SK-N-SH treated with all-trans-retinoic acid at 6 μM for 48 hours (cell line): ENCODE results near the gene FLOT1.

Experiments
- ATAC-seq: fragments of 200-7000 bp; cut with Tn5 transposase; 3 replicates; pipeline ENCODE4 v1.9.1; 2020; ENCODE audit warnings: mild to moderate bottlenecking, moderate library complexity
- ARNTL ChIP-seq: fragments of 450-650 bp; formaldehyde crosslinking; IDR thresholded peaks from 2 replicates; pipeline ENCODE4 v1.5.0; 2020; ENCODE audit warnings: low read depth, mild to moderate bottlenecking, moderate library complexity, borderline replicate concordance
- BACH2 ChIP-seq: fragments of 250-450 bp; sonication (Bioruptor Pico); IDR thresholded peaks from 2 replicates; pipeline ENCODE4 v1.9.0; 2021; ENCODE audit warnings: mild to moderate bottlenecking, borderline replicate concordance
- CREB5 ChIP-seq: fragments of 250-450 bp; sonication (Bioruptor Pico); IDR thresholded peaks from 2 replicates; pipeline ENCODE4 v1.5.1; 2020; ENCODE audit warnings: low read depth, mild to moderate bottlenecking, moderate library complexity
- CSDC2 ChIP-seq: fragments of 250-450 bp; sonication (Bioruptor Pico); IDR thresholded peaks from 2 replicates; pipeline ENCODE4 v1.5.0; 2020; ENCODE audit warnings: mild to moderate bottlenecking, moderate library complexity
- CSRNP3 ChIP-seq: fragments of 250-450 bp; sonication (Bioruptor Pico); IDR thresholded peaks from 2 replicates; pipeline ENCODE4 v1.5.1; 2021; ENCODE audit warnings: mild to moderate bottlenecking, moderate library complexity
- ESRRG ChIP-seq: fragments of 250-450 bp; sonication (Bioruptor Pico); IDR thresholded peaks from 2 replicates; pipeline ENCODE4 v1.6.1; 2021; ENCODE audit warnings: mild to moderate bottlenecking
- GLIS3 ChIP-seq: fragments of 250-450 bp; sonication (Bioruptor Pico); IDR thresholded peaks from 2 replicates; pipeline ENCODE4 v1.5.0; 2020; ENCODE audit warnings: mild to moderate bottlenecking, moderate library complexity
- ISL1 ChIP-seq: fragments of 250-450 bp; sonication (Bioruptor Pico); IDR thresholded peaks from 2 replicates; pipeline ENCODE4 v2.1.2; 2022; ENCODE audit warnings: mild to moderate bottlenecking, moderate library complexity
- OSR1 ChIP-seq: fragments of 250-450 bp; sonication (Bioruptor Pico); IDR thresholded peaks from 2 replicates; pipeline ENCODE4 v1.8.0; 2022; ENCODE audit warnings: moderate library complexity, mild to moderate bottlenecking, inconsistent platforms
- PATZ1 ChIP-seq: fragments of 250-450 bp; sonication (Bioruptor Pico); IDR thresholded peaks from 2 replicates; pipeline ENCODE4 v1.8.0; 2020; ENCODE audit warnings: mild to moderate bottlenecking, moderate library complexity, borderline replicate concordance
- POU6F1 ChIP-seq: fragments of 250-450 bp; sonication (Bioruptor Pico); IDR thresholded peaks from 2 replicates; pipeline ENCODE4 v1.8.0; 2021; ENCODE audit warnings: low read depth, mild to moderate bottlenecking, moderate library complexity, borderline replicate concordance
- PPARA ChIP-seq: fragments of 250-450 bp; sonication (Bioruptor Pico); IDR thresholded peaks from 2 replicates; pipeline ENCODE4 v1.5.0; 2020; ENCODE audit warnings: mild to moderate bottlenecking, borderline replicate concordance
- RARB ChIP-seq: fragments of 250-450 bp; sonication (Bioruptor Pico); IDR thresholded peaks from 2 replicates; pipeline ENCODE4 v1.8.0; 2021; ENCODE audit warnings: mild to moderate bottlenecking, moderate library complexity
- SNAI2 ChIP-seq: fragments of 250-450 bp; sonication (Bioruptor Pico); IDR thresholded peaks from 2 replicates; pipeline ENCODE4 v1.5.0; 2020; ENCODE audit warnings: mild to moderate bottlenecking, moderate library complexity
- TCF4 ChIP-seq: fragments of 250-450 bp; sonication (Bioruptor Pico); IDR thresholded peaks from 2 replicates; pipeline ENCODE4 v1.8.0; 2021; ENCODE audit warnings: mild to moderate bottlenecking, moderate library complexity, borderline replicate concordance
- TOX ChIP-seq: fragments of 250-450 bp; sonication (Bioruptor Pico); IDR thresholded peaks from 2 replicates; pipeline ENCODE4 v1.8.0; 2021; ENCODE audit warnings: mild to moderate bottlenecking, moderate library complexity, borderline replicate concordance
- TSHZ2 ChIP-seq: fragments of 250-450 bp; sonication (Bioruptor Pico); IDR thresholded peaks from 2 replicates; pipeline ENCODE4 v1.5.0; 2020; ENCODE audit warnings: mild to moderate bottlenecking, moderate library complexity
- ZC3H10 ChIP-seq: fragments of 250-450 bp; sonication (Bioruptor Pico); IDR thresholded peaks from 2 replicates; pipeline ENCODE4 v1.5.1; 2021; ENCODE audit warnings: mild to moderate bottlenecking, moderate library complexity
- ZFP3 ChIP-seq: fragments of 250-450 bp; sonication (Bioruptor Pico); IDR thresholded peaks from 2 replicates; pipeline ENCODE4 v1.5.0; 2020; ENCODE audit warnings: mild to moderate bottlenecking, moderate library complexity
- ZFP30 ChIP-seq: fragments of 450-650 bp; formaldehyde crosslinking; IDR thresholded peaks from 2 replicates; pipeline ENCODE4 v1.5.0; 2022; ENCODE audit warnings: mild to moderate bottlenecking, moderate library complexity
- ZNF565 ChIP-seq: fragments of 450-650 bp; formaldehyde crosslinking; conservative IDR thresholded peaks from 2 replicates; pipeline ENCODE4 v1.5.0; 2020; ENCODE audit warnings: low read depth, mild to moderate bottlenecking, moderate library complexity
- ZNF70 ChIP-seq: fragments of 450-650 bp; formaldehyde crosslinking; IDR thresholded peaks from 2 replicates; pipeline ENCODE4 v1.5.0; 2020; ENCODE audit warnings: mild to moderate bottlenecking, moderate library complexity
- ZNF8 ChIP-seq: fragments of 450-650 bp; formaldehyde crosslinking; IDR thresholded peaks from 2 replicates; pipeline ENCODE4 v1.5.0; 2020; ENCODE audit warnings: mild to moderate bottlenecking, moderate library complexity

Gene FLOT1

GRCh38 chr6:30725713-30726505 is 16.6 kb downstream of the FLOT1 start:
- peak; percentile 19 for ATAC-seq
- TF ChIP-seq ARNTL (CRISPR knock-in tag) (no peak), CSDC2 (CRISPR knock-in tag) (0 out of 2 replicates have a peak, but pooled peaks have one; percentile 17), PATZ1 (CRISPR knock-in tag) (peak; percentile 77; the same call in 1 of the 2 replicates), ESRRG (peak; percentile 26; the same call in 1 of the 2 replicates), ZFP30 (no peak), SNAI2 (CRISPR knock-in tag) (no peak), OSR1 (CRISPR knock-in tag) (no peak), ISL1 (no peak), GLIS3 (peak; percentile 85), PPARA (CRISPR knock-in tag) (no peak), TOX (CRISPR knock-in tag) (no peak), TSHZ2 (CRISPR knock-in tag) (no peak), ZNF70 (0 out of 2 replicates have a peak, but pooled peaks have one; percentile 19), ZC3H10 (CRISPR knock-in tag) (peak; percentile 54; the same call in 1 of the 2 replicates), RARB (CRISPR knock-in tag) (no peak; the same call in 1 of the 2 replicates), CREB5 (CRISPR knock-in tag) (peak; percentile 76), CSRNP3 (CRISPR knock-in tag) (peak; percentile 81), BACH2 (CRISPR knock-in tag) (no peak), TCF4 (CRISPR knock-in tag) (no peak; the same call in 1 of the 2 replicates), POU6F1 (CRISPR knock-in tag) (no peak), ZNF8 (CRISPR knock-in tag) (peak; percentile 20; the same call in 1 of the 2 replicates), ZFP3 (CRISPR knock-in tag) (no peak), ZNF565 (CRISPR knock-in tag) (no peak)
